ENCODE results near the gene ZBTB38.

Gene ZBTB38

GRCh38 chr3:141377377-141377776 is 9.1 kb downstream of the ZBTB38 start:
- Mint-ChIP-seq H3K9me3 (peaks cover 6% of the 10 kb centered on the region), H3K27me3 (no peaks in the 10 kb centered on the region), H3K4me3 (no peak overlapping the region), H3K36me3 (ENCODE audit: insufficient read depth) (no peaks in the 10 kb centered on the region), H3K4me1 (peaks cover 37% of the 10 kb centered on the region), H3K27ac (ENCODE audit: low read depth) (peak overlapping the region; percentile 90)
- ATAC-seq (replicated peaks; ENCODE audit: extremely low read depth, poor library complexity, severe bottlenecking) (no peak), DNase-seq (ENCODE audit: low spot score in 2 of 2) (no peak)

DNA sequence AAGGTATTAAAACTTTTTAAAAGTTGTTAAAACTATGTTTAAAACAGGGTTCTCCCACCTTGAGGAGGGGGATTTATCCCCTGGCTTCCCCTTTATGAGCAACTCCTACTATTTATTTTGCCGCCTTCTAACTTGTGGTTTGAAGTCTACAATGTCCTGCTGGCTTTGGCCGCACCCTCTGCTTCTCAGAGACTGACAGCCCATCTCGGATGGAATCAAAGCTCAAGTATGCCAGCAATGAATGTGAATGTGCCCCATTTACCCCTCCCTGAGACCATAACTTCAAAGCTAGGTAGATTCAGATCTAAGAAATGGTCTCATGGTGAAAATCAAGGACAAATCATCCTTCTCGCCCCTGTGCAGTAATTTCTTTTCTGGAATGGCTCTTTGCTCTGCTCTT is 10.3 kb downstream of the ZBTB38 start:
- Mint-ChIP-seq H3K27ac (ENCODE audit: low read depth) (peak overlapping the region; percentile 90), H3K9me3 (peaks cover 6% of the 10 kb centered on the region), H3K27me3 (no peaks in the 10 kb centered on the region), H3K4me3 (no peak overlapping the region), H3K36me3 (ENCODE audit: insufficient read depth) (no peaks in the 10 kb centered on the region), H3K4me1 (peaks cover 37% of the 10 kb centered on the region)
- no peak for ATAC-seq (replicated peaks; ENCODE audit: extremely low read depth, poor library complexity, severe bottlenecking)
- no peak for DNase-seq (ENCODE audit: low spot score in 2 of 2)

- ATAC-seq (replicated peaks; ENCODE audit: extremely low read depth, poor library complexity, severe bottlenecking) (peak; percentile 89), DNase-seq (ENCODE audit: low spot score in 2 of 2) (peak in 1 of 2 donors; percentile 25)
- H3K4me1 Mint-ChIP-seq: peaks cover 37% of the 10 kb centered on the region
- H3K9me3 Mint-ChIP-seq: peaks cover 6% of the 10 kb centered on the region
- H3K4me3 Mint-ChIP-seq: peak overlapping the region; percentile 46
- no peaks in the 10 kb centered on the region for H3K36me3 Mint-ChIP-seq (ENCODE audit: insufficient read depth)
- H3K27me3 Mint-ChIP-seq: no peaks in the 10 kb centered on the region
- H3K27ac Mint-ChIP-seq (ENCODE audit: low read depth): peak overlapping the region; percentile 90
Measured at GRCh38 chr3:141379250-141379966, 11.1 kb downstream of the ZBTB38 start.

DNA sequence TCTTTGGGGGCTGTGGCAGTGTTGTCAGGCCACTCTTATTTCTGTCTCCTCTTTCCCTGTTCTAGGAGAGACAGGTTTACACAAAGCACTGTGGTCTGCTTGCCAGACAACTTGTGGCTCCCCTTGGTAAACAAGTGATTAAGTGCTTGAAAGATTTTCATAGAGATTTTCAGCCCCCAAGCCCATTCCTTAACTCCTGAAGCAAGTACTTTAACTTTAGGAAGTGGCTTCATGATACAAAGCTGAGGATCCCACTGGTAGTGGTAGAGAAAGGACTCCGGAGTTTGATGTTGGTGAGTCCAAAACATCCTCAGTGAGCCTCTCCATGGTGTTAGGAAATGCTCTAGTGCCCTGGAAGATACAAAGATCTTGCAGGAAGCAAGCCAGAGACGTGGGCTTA is 12.0 kb downstream of the ZBTB38 start:
- no peak overlapping the region for H3K4me3 Mint-ChIP-seq
- H3K27me3 Mint-ChIP-seq: no peaks in the 10 kb centered on the region
- no peak for DNase-seq (ENCODE audit: low spot score in 2 of 2)
- no peak overlapping the region for H3K27ac Mint-ChIP-seq (ENCODE audit: low read depth)
- peaks cover 35% of the 10 kb centered on the region for H3K4me1 Mint-ChIP-seq
- ATAC-seq (replicated peaks; ENCODE audit: extremely low read depth, poor library complexity, severe bottlenecking): no peak
- H3K9me3 Mint-ChIP-seq: peaks cover 6% of the 10 kb centered on the region
- H3K36me3 Mint-ChIP-seq (ENCODE audit: insufficient read depth): no peaks in the 10 kb centered on the region

DNA sequence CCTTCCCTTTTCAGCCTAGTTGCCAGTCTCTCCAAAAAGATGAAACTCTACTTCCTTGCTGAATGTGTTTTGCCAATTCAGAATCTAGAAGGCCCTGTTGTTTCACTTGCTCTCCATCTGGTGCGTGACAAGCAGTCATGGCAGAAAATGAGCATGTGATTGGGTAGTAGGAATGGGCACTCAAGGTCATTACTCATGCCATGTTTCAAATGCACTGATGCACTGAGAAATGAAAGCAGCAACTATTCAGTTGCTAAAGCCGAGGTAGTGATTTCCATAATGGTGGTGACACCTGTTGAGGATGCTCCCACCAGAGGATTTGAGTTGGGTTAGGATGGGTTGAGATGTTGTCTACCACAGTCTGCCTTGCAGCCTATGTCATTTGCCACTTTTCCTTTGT is 12.7 kb downstream of the ZBTB38 start:
- Mint-ChIP-seq H3K4me1 (peaks cover 28% of the 10 kb centered on the region), H3K4me3 (no peak overlapping the region), H3K27me3 (no peaks in the 10 kb centered on the region), H3K36me3 (ENCODE audit: insufficient read depth) (no peaks in the 10 kb centered on the region), H3K9me3 (peaks cover 6% of the 10 kb centered on the region), H3K27ac (ENCODE audit: low read depth) (no peak overlapping the region)
- ATAC-seq (replicated peaks; ENCODE audit: extremely low read depth, poor library complexity, severe bottlenecking) (no peak), DNase-seq (ENCODE audit: low spot score in 2 of 2) (no peak)

- H3K4me3 Mint-ChIP-seq: no peak overlapping the region
Measured at GRCh38 chr3:141382571-141382970, 14.3 kb downstream of the ZBTB38 start.

GRCh38 chr3:141383555-141384129 is 15.3 kb downstream of the ZBTB38 start:
- no peak overlapping the region for H3K4me3 Mint-ChIP-seq

More at GRCh38 chr3:141382571-141382970, 14.3 kb downstream of the ZBTB38 start:
- ATAC-seq (replicated peaks; ENCODE audit: extremely low read depth, poor library complexity, severe bottlenecking) (no peak), DNase-seq (ENCODE audit: low spot score in 2 of 2) (no peak)
- H3K36me3 Mint-ChIP-seq (ENCODE audit: insufficient read depth): no peaks in the 10 kb centered on the region
- no peak overlapping the region for H3K27ac Mint-ChIP-seq (ENCODE audit: low read depth)
- H3K27me3 Mint-ChIP-seq: no peaks in the 10 kb centered on the region
- peaks cover 6% of the 10 kb centered on the region for H3K9me3 Mint-ChIP-seq
- H3K4me1 Mint-ChIP-seq: peaks cover 17% of the 10 kb centered on the region

GRCh38 chr3:141384157-141384556 is 15.9 kb downstream of the ZBTB38 start:
- H3K4me1 Mint-ChIP-seq: peaks cover 17% of the 10 kb centered on the region

More at GRCh38 chr3:141383555-141384129, 15.3 kb downstream of the ZBTB38 start:
- Mint-ChIP-seq H3K9me3 (peaks cover 4% of the 10 kb centered on the region), H3K4me1 (peaks cover 17% of the 10 kb centered on the region), H3K27me3 (no peaks in the 10 kb centered on the region), H3K36me3 (ENCODE audit: insufficient read depth) (no peaks in the 10 kb centered on the region), H3K27ac (ENCODE audit: low read depth) (no peak overlapping the region)
- DNase-seq (ENCODE audit: low spot score in 2 of 2) (no peak), ATAC-seq (replicated peaks; ENCODE audit: extremely low read depth, poor library complexity, severe bottlenecking) (no peak)

DNA sequence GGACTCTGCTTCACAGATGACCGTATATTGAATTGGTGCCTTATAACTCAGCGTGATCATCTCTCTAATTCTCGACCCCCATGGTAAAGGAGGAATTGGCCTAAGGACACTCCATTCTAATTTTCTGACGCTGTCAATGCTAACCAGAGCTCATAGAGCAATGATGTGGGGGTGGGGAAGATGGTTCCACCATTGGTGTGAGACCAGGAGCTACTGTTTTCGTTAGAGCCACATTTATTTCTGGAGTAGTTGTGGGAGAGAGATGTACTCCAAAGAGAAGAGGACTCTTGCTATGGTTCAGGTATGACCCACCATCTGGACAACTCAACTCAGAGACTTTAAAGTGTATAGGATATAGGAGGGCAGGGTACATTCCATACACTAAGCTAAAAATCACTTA is 16.3 kb downstream of the ZBTB38 start:
- no peak for ATAC-seq (replicated peaks; ENCODE audit: extremely low read depth, poor library complexity, severe bottlenecking)
- H3K27me3 Mint-ChIP-seq: no peaks in the 10 kb centered on the region
- no peak overlapping the region for H3K27ac Mint-ChIP-seq (ENCODE audit: low read depth)

More at GRCh38 chr3:141384157-141384556, 15.9 kb downstream of the ZBTB38 start:
- Mint-ChIP-seq H3K4me3 (no peak overlapping the region), H3K9me3 (no peaks in the 10 kb centered on the region), H3K36me3 (ENCODE audit: insufficient read depth) (no peaks in the 10 kb centered on the region), H3K27ac (ENCODE audit: low read depth) (no peak overlapping the region), H3K27me3 (no peaks in the 10 kb centered on the region)
- ATAC-seq (replicated peaks; ENCODE audit: extremely low read depth, poor library complexity, severe bottlenecking) (no peak), DNase-seq (ENCODE audit: low spot score in 2 of 2) (no peak)

GRCh38 chr3:141385406-141386125 is 17.3 kb downstream of the ZBTB38 start:
- Mint-ChIP-seq H3K27ac (ENCODE audit: low read depth) (no peak overlapping the region), H3K4me3 (no peak overlapping the region), H3K4me1 (peaks cover 14% of the 10 kb centered on the region), H3K9me3 (no peaks in the 10 kb centered on the region), H3K36me3 (ENCODE audit: insufficient read depth) (no peaks in the 10 kb centered on the region), H3K27me3 (no peaks in the 10 kb centered on the region)
- ATAC-seq (replicated peaks; ENCODE audit: extremely low read depth, poor library complexity, severe bottlenecking): no peak
- DNase-seq (ENCODE audit: low spot score in 2 of 2): no peak

More for the DNA sequence above, 16.3 kb downstream of the ZBTB38 start:
- Mint-ChIP-seq H3K9me3 (no peaks in the 10 kb centered on the region), H3K4me3 (no peak overlapping the region), H3K4me1 (peaks cover 17% of the 10 kb centered on the region), H3K36me3 (ENCODE audit: insufficient read depth) (no peaks in the 10 kb centered on the region)
- no peak for DNase-seq (ENCODE audit: low spot score in 2 of 2)

DNA sequence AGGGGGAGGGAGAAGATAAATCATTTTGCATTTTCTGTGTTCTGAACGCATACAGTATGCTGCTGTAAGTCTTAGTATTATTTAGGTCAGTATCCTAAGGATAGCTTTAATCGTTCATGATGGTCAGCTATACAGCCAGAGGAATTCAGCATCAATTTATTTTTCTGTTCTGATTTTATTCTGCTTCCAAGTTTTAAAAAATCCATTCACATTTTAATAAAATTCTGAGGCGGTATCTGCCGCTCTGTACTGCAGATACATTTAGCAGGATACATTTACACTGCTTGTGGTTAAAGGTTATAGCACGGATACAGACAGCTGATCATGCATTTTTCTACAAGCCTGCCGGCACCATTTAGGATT is 17.8 kb downstream of the ZBTB38 start:
- Mint-ChIP-seq H3K4me1 (peaks cover 15% of the 10 kb centered on the region), H3K27me3 (no peaks in the 10 kb centered on the region), H3K36me3 (ENCODE audit: insufficient read depth) (no peaks in the 10 kb centered on the region), H3K27ac (ENCODE audit: low read depth) (no peak overlapping the region), H3K4me3 (no peak overlapping the region), H3K9me3 (no peaks in the 10 kb centered on the region)
- no peak for ATAC-seq (replicated peaks; ENCODE audit: extremely low read depth, poor library complexity, severe bottlenecking)
- no peak for DNase-seq (ENCODE audit: low spot score in 2 of 2)

DNA sequence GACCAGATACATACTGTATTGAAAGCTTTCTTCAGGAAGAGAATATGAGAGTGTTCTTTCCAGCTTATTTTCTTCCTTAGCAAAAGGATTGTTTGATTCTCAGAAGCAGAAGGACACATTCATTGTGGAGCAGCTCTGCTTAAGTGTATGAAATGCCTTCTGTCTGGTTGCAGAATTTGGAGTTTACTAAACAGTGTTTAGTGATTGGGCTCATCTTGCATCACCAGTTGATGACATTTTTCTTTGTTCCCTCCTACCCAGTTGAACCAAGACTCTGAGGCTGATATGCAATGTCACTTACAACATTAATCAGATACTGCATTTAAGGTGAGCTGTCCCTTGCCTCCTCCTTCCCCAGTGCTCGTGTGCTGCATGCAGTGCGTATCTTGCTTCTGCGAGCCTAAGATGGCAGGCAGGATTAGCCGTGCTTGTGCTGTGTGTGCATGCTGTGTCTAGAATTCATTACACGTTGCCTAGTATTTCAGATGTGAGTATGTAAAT is 18.4 kb downstream of the ZBTB38 start:
- Mint-ChIP-seq H3K9me3 (no peaks in the 10 kb centered on the region), H3K36me3 (ENCODE audit: insufficient read depth) (no peaks in the 10 kb centered on the region), H3K4me3 (no peak overlapping the region), H3K4me1 (peaks cover 15% of the 10 kb centered on the region), H3K27me3 (no peaks in the 10 kb centered on the region), H3K27ac (ENCODE audit: low read depth) (no peak overlapping the region)
- ATAC-seq (replicated peaks; ENCODE audit: extremely low read depth, poor library complexity, severe bottlenecking): no peak
- DNase-seq (ENCODE audit: low spot score in 2 of 2): no peak
